ENCODE measurements around the gene EPS8L2. TPM values are rescaled to one million over a fixed set of nuclear protein-coding genes. Genes with fewer than 3 reads are reported as not detected.

The EPS8L2 gene
- polyA plus RNA-seq (ENCODE audit: insufficient read length in 4 of 4), result 100 to 1,000 TPM in 2 of 4 donors, 10 to 100 TPM in 1, 1 to 10 TPM in 1; 3.8 to 190 (median 89.3) TPM

GRCh38 chr11:705646-706438 lies at the start of gene EPS8L2:
EPS8L2 (plus strand) TSS chr11:706231; CDS start chr11:709408, 3,177 bp downstream.
- DNase-seq (ENCODE audit: low read depth in 4 of 4, low spot score in 3 of 4), result no peak

GRCh38 chr11:656426-656825 lies 49.6 kb upstream of the EPS8L2 start:
- DNase-seq (ENCODE audit: low read depth in 4 of 4, low spot score in 3 of 4), result no peak

- no peak for DNase-seq (ENCODE audit: low read depth in 4 of 4, low spot score in 3 of 4)
These were observed 49.2 kb upstream of the EPS8L2 start for GRCh38 chr11:656866-657265.

GRCh38 chr11:657691-658126 lies 48.3 kb upstream of the EPS8L2 start:
- DNase-seq (ENCODE audit: low read depth in 4 of 4, low spot score in 3 of 4), result no peak

GRCh38 chr11:659532-660085 lies 46.4 kb upstream of the EPS8L2 start:
- DNase-seq (ENCODE audit: low read depth in 4 of 4, low spot score in 3 of 4), result no peak

- DNase-seq (ENCODE audit: low read depth in 4 of 4, low spot score in 3 of 4), result no peak
These were observed 45.8 kb upstream of the EPS8L2 start for GRCh38 chr11:660281-660680.

- no peak for DNase-seq (ENCODE audit: low read depth in 4 of 4, low spot score in 3 of 4)
These were observed 45.2 kb upstream of the EPS8L2 start for GRCh38 chr11:660681-661444.

- DNase-seq (ENCODE audit: low read depth in 4 of 4, low spot score in 3 of 4), result no peak
These were observed 43.2 kb upstream of the EPS8L2 start for GRCh38 chr11:662689-663274.

- DNase-seq (ENCODE audit: low read depth in 4 of 4, low spot score in 3 of 4), result peak in 2 of 4 donors; percentile 14 to 26
These were observed 40.8 kb upstream of the EPS8L2 start for GRCh38 chr11:665062-665703.

GRCh38 chr11:665704-666281 lies 40.2 kb upstream of the EPS8L2 start:
- no peak for DNase-seq (ENCODE audit: low read depth in 4 of 4, low spot score in 3 of 4)

- DNase-seq (ENCODE audit: low read depth in 4 of 4, low spot score in 3 of 4), result no peak
These were observed 32.2 kb upstream of the EPS8L2 start for GRCh38 chr11:673866-674265.

- DNase-seq (ENCODE audit: low read depth in 4 of 4, low spot score in 3 of 4), result no peak
These were observed 31.6 kb upstream of the EPS8L2 start for GRCh38 chr11:674406-674805.

- no peak for DNase-seq (ENCODE audit: low read depth in 4 of 4, low spot score in 3 of 4)
These were observed 27.7 kb upstream of the EPS8L2 start for GRCh38 chr11:678297-678696.

- no peak for DNase-seq (ENCODE audit: low read depth in 4 of 4, low spot score in 3 of 4)
These were observed 26.5 kb upstream of the EPS8L2 start for GRCh38 chr11:679271-680207.

- no peak for DNase-seq (ENCODE audit: low read depth in 4 of 4, low spot score in 3 of 4)
These were observed 25.6 kb upstream of the EPS8L2 start for GRCh38 chr11:680476-680875.

- DNase-seq (ENCODE audit: low read depth in 4 of 4, low spot score in 3 of 4), result no peak
These were observed 25.1 kb upstream of the EPS8L2 start for GRCh38 chr11:680970-681369.

GRCh38 chr11:686451-687243 lies 19.4 kb upstream of the EPS8L2 start:
- DNase-seq (ENCODE audit: low read depth in 4 of 4, low spot score in 3 of 4), result no peak

GRCh38 chr11:687751-688150 lies 18.3 kb upstream of the EPS8L2 start:
- no peak for DNase-seq (ENCODE audit: low read depth in 4 of 4, low spot score in 3 of 4)

All from left renal pelvis (tissue), 4 donors.